OCI-LY7 (cell line): Measurements from ENCODE around the gene TRIM58. TPM values are rescaled to one million over a fixed set of nuclear protein-coding genes. Genes with fewer than 3 reads are reported as not detected.

Experiments used
- BruUV-seq: library from RNA; stranded (reverse); fragments of 400-500 nt; replicated peaks from 2 replicates; lab custom pipeline; 2021; lab: Mats Ljungman, UMichigan
- CTCF ChIA-PET: fragments of 300-600 bp; sonication (Branson Sonifier 250); formaldehyde crosslinking; loops from one replicate; lab custom pipeline; 2022; ENCODE audit warnings: antibody characterized with exemption; ENCODE audit not compliant: unreplicated experiment; lab: Charles Lee
- POLR2A ChIA-PET: fragments of 300-600 bp; sonication (Branson Sonifier 250); formaldehyde crosslinking; loops from one replicate; lab custom pipeline; 2022; ENCODE audit warnings: antibody characterized with exemption; lab: Charles Lee
- DNase-seq: peaks from one replicate; pipeline ENCODE4 v3.0.0-alpha.2; 2015; ENCODE audit warnings: low spot score
- H2AFZ ChIP-seq: fragments of 200-600 bp; sonication (generic), shearing (Covaris generic); 2 replicates; pipeline ENCODE4 v1.6.1; 2014; ENCODE audit warnings: mild to moderate bottlenecking, antibody characterized with exemption, low read length, moderate library complexity
- H3K27ac ChIP-seq: fragments of 200-600 bp; sonication (generic); 2 replicates; pipeline ENCODE4 v1.5.1; 2014; ENCODE audit warnings: mixed run types, low read depth, mild to moderate bottlenecking, moderate library complexity, low read length, inconsistent platforms; ENCODE audit not compliant: poor library complexity, severe bottlenecking
- H3K36me3 ChIP-seq: fragments of 200-600 bp; sonication (generic); 2 replicates; pipeline ENCODE4 v1.6.1; 2014; ENCODE audit warnings: mild to moderate bottlenecking, antibody characterized with exemption, low read length, moderate library complexity, mixed read lengths; ENCODE audit not compliant: insufficient read depth
- H3K4me1 ChIP-seq: fragments of 200-600 bp; sonication (generic); 2 replicates; pipeline ENCODE4 v1.5.1; 2014; ENCODE audit warnings: mild to moderate bottlenecking, low read length; ENCODE audit not compliant: insufficient read depth, poor library complexity, severe bottlenecking
- H3K4me2 ChIP-seq: fragments of 200-600 bp; sonication (generic); 2 replicates; pipeline ENCODE4 v1.6.1; 2014; ENCODE audit warnings: mild to moderate bottlenecking, low read length
- H3K4me3 ChIP-seq: fragments of 200-600 bp; sonication (generic); 2 replicates; pipeline ENCODE4 v1.5.1; 2014; ENCODE audit warnings: mild to moderate bottlenecking, low read depth, low read length; ENCODE audit not compliant: poor library complexity, severe bottlenecking
- H3K79me2 ChIP-seq: fragments of 200-600 bp; sonication (generic); 2 replicates; pipeline ENCODE4 v1.6.1; 2016; ENCODE audit warnings: low read depth, mild to moderate bottlenecking, low read length, moderate library complexity, mixed read lengths; ENCODE audit not compliant: insufficient read depth
- H3K9me2 ChIP-seq: fragments of 200-600 bp; sonication (generic); 2 replicates; pipeline ENCODE4 v1.6.1; 2016; ENCODE audit warnings: mild to moderate bottlenecking, low read length, mixed read lengths; ENCODE audit not compliant: insufficient read depth
- H3K9me3 ChIP-seq: fragments of 200-600 bp; sonication (generic); 2 replicates; pipeline ENCODE4 v1.6.1; 2014; ENCODE audit warnings: mild to moderate bottlenecking, mixed run types, low read length, mixed read lengths
- H4K20me1 ChIP-seq: fragments of 200-600 bp; sonication (generic); 2 replicates; pipeline ENCODE4 v1.6.1; 2014; ENCODE audit warnings: mild to moderate bottlenecking, antibody characterized with exemption, low read length, moderate library complexity, mixed read lengths; ENCODE audit not compliant: insufficient read depth
- EZH2phosphoT487 ChIP-seq: fragments of 200-600 bp; sonication (generic); IDR thresholded peaks from 2 replicates; pipeline ENCODE4 v1.6.1; 2018; ENCODE audit warnings: low read depth, borderline replicate concordance, mild to moderate bottlenecking, mixed run types, antibody characterized with exemption, low read length, moderate library complexity, mixed read lengths
- intact Hi-C: fragments of 100-400 bp; cut with micrococcal nuclease; formaldehyde crosslinking; loops from one replicate; pipeline ENCODE4 v1.10.0; 2022; ENCODE audit not compliant: unreplicated experiment
- total RNA-seq, 2 experiments: library from RNA; depleted of rRNA in 1 of 2; stranded (reverse); fragments of >200 nt in 1 of 2; shearing (Covaris generic) in 1 of 2; gene quantifications; 2 replicates each; pipeline ENCODE4 v1.2.3, GENCODE V29; 2014 to 2022
- TF ChIP-seq, protein P1 (sequence below): fragments of 200-600 bp; sonication (generic); conservative IDR thresholded peaks from 2 replicates; pipeline ENCODE4 v1.5.1; 2014; ENCODE audit warnings: mild to moderate bottlenecking, antibody characterized with exemption, low read length, moderate library complexity, mixed read lengths

Gene TRIM58
- total RNA-seq, 2 experiments from 2014 or later, result not detected

DNA sequence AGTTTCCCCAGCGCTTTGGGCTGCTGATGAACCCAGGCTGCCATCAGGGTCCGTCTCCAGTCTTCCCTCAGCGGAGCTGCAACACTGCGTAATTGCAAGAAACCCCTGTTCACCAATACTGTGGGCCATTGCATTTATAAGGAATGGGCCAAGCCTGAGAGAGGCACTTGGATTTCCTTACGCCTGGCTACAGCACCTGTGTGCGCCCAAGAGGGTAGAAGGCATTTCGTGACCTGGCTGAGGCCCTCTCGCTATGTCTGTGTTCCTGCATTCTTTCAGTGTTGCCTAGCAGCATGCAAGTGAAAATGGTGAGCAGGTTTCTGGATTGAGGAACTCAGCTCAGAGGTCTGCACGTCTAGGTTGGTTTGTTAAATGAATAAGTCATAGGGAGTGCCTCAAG is 26.4 kb downstream of the TRIM58 start:
- H3K36me3 ChIP-seq, result no peaks in the 10 kb centered on the region
- intact Hi-C loops, result no loop called here
- TF ChIP-seq, protein P1, sequence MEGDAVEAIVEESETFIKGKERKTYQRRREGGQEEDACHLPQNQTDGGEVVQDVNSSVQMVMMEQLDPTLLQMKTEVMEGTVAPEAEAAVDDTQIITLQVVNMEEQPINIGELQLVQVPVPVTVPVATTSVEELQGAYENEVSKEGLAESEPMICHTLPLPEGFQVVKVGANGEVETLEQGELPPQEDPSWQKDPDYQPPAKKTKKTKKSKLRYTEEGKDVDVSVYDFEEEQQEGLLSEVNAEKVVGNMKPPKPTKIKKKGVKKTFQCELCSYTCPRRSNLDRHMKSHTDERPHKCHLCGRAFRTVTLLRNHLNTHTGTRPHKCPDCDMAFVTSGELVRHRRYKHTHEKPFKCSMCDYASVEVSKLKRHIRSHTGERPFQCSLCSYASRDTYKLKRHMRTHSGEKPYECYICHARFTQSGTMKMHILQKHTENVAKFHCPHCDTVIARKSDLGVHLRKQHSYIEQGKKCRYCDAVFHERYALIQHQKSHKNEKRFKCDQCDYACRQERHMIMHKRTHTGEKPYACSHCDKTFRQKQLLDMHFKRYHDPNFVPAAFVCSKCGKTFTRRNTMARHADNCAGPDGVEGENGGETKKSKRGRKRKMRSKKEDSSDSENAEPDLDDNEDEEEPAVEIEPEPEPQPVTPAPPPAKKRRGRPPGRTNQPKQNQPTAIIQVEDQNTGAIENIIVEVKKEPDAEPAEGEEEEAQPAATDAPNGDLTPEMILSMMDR, result no peak
- TF ChIP-seq EZH2phosphoT487, result no peak
- CTCF ChIA-PET, result no interaction called here
- H3K9me2 ChIP-seq, result no peaks in the 10 kb centered on the region
- DNase-seq, result no peak
- H3K79me2 ChIP-seq, result no peaks in the 10 kb centered on the region
- H2AFZ ChIP-seq, result no peak overlapping the region
- BruUV-seq, result no TSS peak
- POLR2A ChIA-PET, result no interaction called here
- H3K4me3 ChIP-seq, result no peak overlapping the region
- no peaks in the 10 kb centered on the region for H3K9me3 ChIP-seq
- no peaks in the 10 kb centered on the region for H4K20me1 ChIP-seq
- no peaks in the 10 kb centered on the region for H3K4me1 ChIP-seq
- no peak overlapping the region for H3K27ac ChIP-seq
- no peak overlapping the region for H3K4me2 ChIP-seq

GRCh38 chr1:247884797-247885413 is 27.9 kb downstream of the TRIM58 start:
- no peak for TF ChIP-seq EZH2phosphoT487
- TF ChIP-seq, protein P1, result no peak
- Histone ChIP-seq H3K79me2 (no peaks in the 10 kb centered on the region), H3K9me2 (no peaks in the 10 kb centered on the region), H3K27ac (no peak overlapping the region), H3K9me3 (no peaks in the 10 kb centered on the region), H3K4me2 (no peak overlapping the region), H3K4me1 (no peaks in the 10 kb centered on the region), H4K20me1 (no peaks in the 10 kb centered on the region), H3K36me3 (no peaks in the 10 kb centered on the region), H3K4me3 (no peak overlapping the region), H2AFZ (no peak overlapping the region)
- intact Hi-C loops, result no loop called here
- no peak for DNase-seq
- POLR2A ChIA-PET, result interaction anchor here (0.6 to 0.7 kb wide), 2 partner anchors 10 to 951 kb away, joined by 3 read pairs; partner anchors contain the start of gene OR2W3
- BruUV-seq, result no TSS peak
- CTCF ChIA-PET, result interaction anchor here (0.6 kb wide), 1 partner anchor 326 kb away, joined by 3 read pairs; no protein-coding TSS in a partner anchor

DNA sequence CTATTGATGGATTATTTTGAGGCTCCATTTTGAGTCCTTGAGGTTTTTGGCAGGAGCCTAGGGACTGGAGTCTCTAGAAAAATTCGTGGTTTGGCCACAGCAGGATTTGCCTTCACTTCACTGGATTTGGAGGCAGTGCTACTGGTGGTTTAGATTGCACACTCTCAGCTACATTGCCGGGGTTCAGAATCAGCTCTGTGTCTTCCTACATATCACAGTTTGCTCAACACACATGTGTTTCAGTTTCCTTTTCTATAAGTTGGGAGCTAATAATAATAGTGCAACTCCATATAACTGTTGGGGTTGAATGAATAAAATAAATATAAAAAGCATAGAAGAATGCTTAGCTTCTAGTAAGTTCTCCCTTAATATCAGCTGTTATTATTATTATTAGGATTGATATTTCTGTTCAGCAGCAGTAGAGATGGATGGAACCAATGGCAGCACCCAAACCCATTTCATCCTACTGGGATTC is 38.2 kb downstream of the TRIM58 start, which contains the start of gene OR2W3:
TSS of gene OR2W3 (plus strand) at position 425 of the 475 bp plus-strand sequence. CDS start at position 425, 0 bp downstream.
- Histone ChIP-seq H3K27ac (no peak within 1 kb of the TSS), H4K20me1 (no peaks in the 10 kb centered on the region), H3K9me3 (no peaks in the 10 kb centered on the region), H3K4me1 (no peaks in the 10 kb centered on the region), H3K4me2 (no peak within 1 kb of the TSS), H2AFZ (no peak within 1 kb of the TSS), H3K36me3 (no peaks in the 10 kb centered on the region), H3K4me3 (no peak within 1 kb of the TSS), H3K9me2 (no peaks in the 10 kb centered on the region), H3K79me2 (no peaks in the 10 kb centered on the region)
- CTCF ChIA-PET, result no interaction called here
- POLR2A ChIA-PET, result interaction anchor here (1.2 kb wide), 1 partner anchor 10 kb away, joined by 3 read pairs; no protein-coding TSS in a partner anchor
- intact Hi-C loops, result no loop called here
- DNase-seq, result no peak
- no TSS peak for BruUV-seq
- TF ChIP-seq EZH2phosphoT487, result no peak
- TF ChIP-seq, protein P1, result no peak
